K562 (cell line): ENCODE data around the gene ETNK2. TPM values are rescaled to one million over a fixed set of nuclear protein-coding genes. Genes with fewer than 3 reads are reported as not detected.

Source experiments
- ATAC-seq: fragments of 200-7000 bp; cut with Tn5 transposase; 3 replicates; pipeline ENCODE4 v1.9.1; 2020; ENCODE audit warnings: moderate library complexity
- BruUV-seq: library from RNA; stranded (reverse); fragments of 400-500 nt; replicated peaks from 2 replicates; lab custom pipeline; 2021; lab: Mats Ljungman, UMichigan
- CTCF ChIA-PET: fragments of 300-600 bp; formaldehyde crosslinking; extraction: SDS; loops from one replicate; lab custom pipeline; 2021; ENCODE audit warnings: low intra/inter-chr PET ratio; lab: Yijun Ruan, JAX
- POLR2A ChIA-PET: fragments of 300-600, 350-650 bp; sonication (Branson Sonifier 250); formaldehyde crosslinking; extraction: SDS; loops from one replicate; lab custom pipeline; 2021; ENCODE audit warnings: antibody characterized with exemption, inconsistent platforms; lab: Yijun Ruan, JAX
- DNase-seq, 4 experiments: peaks; one replicate each; pipeline versions ENCODE4 v3.0.0 to v3.0.0-alpha.2; 2011 to 2018; ENCODE audit warnings: low spot score in 3 of 4, mixed read lengths in 3 of 4; ENCODE audit errors: extremely low read depth in 1 of 4
- FAIRE-seq: peaks from 2 replicates; lab custom pipeline; 2011; peaks lifted over from hg19 to GRCh38; lab: Jason Lieb, UNC
- H2AFZ ChIP-seq: 2 replicates; pipeline ENCODE4 v1.6.0; 2011; ENCODE audit warnings: low read depth, low read length, control low read depth, inconsistent platforms
- H3K27ac ChIP-seq: fragments of 200-600 bp; 3 replicates; pipeline ENCODE4 v1.8.0; 2011; ENCODE audit warnings: low read depth, mild to moderate bottlenecking, control low read depth, inconsistent platforms, low read length, moderate library complexity, mixed read lengths; ENCODE audit errors: extremely low read depth
- H3K27me3 ChIP-seq, 2 experiments: fragments of 300-600 bp in 1 of 2; 2 replicates in 1 of 2; 3 replicates in 1 of 2; pipeline versions ENCODE4 v1.6.0 to v1.8.0; 2011; ENCODE audit warnings: inconsistent platforms in 2 of 2, low read length in 2 of 2, mild to moderate bottlenecking in 1 of 2, mixed read lengths in 1 of 2, moderate library complexity in 1 of 2; ENCODE audit not compliant: control insufficient read depth in 2 of 2, insufficient read depth in 2 of 2
- H3K36me3 ChIP-seq: fragments of 300-600 bp; 3 replicates; pipeline ENCODE4 v1.8.0; 2011; ENCODE audit warnings: mild to moderate bottlenecking, low read length, inconsistent platforms; ENCODE audit not compliant: control insufficient read depth, insufficient read depth
- H3K4me1 ChIP-seq, 2 experiments: fragments of 200-600 bp in 1 of 2; replicated peaks in 1 of 2; 2 replicates in 1 of 2; 3 replicates in 1 of 2; pipeline versions ENCODE4 v1.5.1 to v1.8.0; 2011; ENCODE audit warnings: inconsistent platforms in 2 of 2, low read length in 2 of 2, mild to moderate bottlenecking in 1 of 2, mixed read lengths in 1 of 2, moderate library complexity in 1 of 2; ENCODE audit not compliant: control insufficient read depth in 2 of 2, insufficient read depth in 2 of 2
- H3K4me2 ChIP-seq: 2 replicates; pipeline ENCODE4 v1.6.1; 2011; ENCODE audit warnings: low read length, control low read depth, inconsistent platforms, mixed read lengths; ENCODE audit not compliant: insufficient read depth
- H3K4me3 ChIP-seq: fragments of 200-600 bp; sonication (generic), shearing (Covaris generic); 2 replicates; pipeline ENCODE4 v1.5.1; 2016; ENCODE audit warnings: control low read depth, inconsistent platforms
- H3K79me2 ChIP-seq: fragments of 200-600 bp; 3 replicates; pipeline ENCODE4 v1.8.0; 2011; ENCODE audit warnings: low read length, inconsistent platforms; ENCODE audit not compliant: control insufficient read depth, insufficient read depth
- H3K9ac ChIP-seq, 2 experiments: 2 replicates each; pipeline versions ENCODE4 v1.6.0 to v1.6.1; 2011; ENCODE audit warnings: low read depth in 2 of 2, low read length in 2 of 2, control low read depth in 1 of 2, inconsistent platforms in 1 of 2, mild to moderate bottlenecking in 1 of 2, mixed read lengths in 1 of 2; ENCODE audit not compliant: insufficient read depth in 1 of 2
- H3K9me1 ChIP-seq: one replicate; pipeline ENCODE4 v1.6.0; 2011; ENCODE audit warnings: inconsistent platforms, mild to moderate bottlenecking, low read length, moderate library complexity; ENCODE audit not compliant: control insufficient read depth, insufficient read depth
- H3K9me3 ChIP-seq: replicated peaks from 2 replicates; pipeline ENCODE4 v1.5.1; 2011; ENCODE audit warnings: low read depth, low read length, inconsistent platforms; ENCODE audit not compliant: control insufficient read depth, insufficient read depth
- H4K20me1 ChIP-seq: replicated peaks from 2 replicates; pipeline ENCODE4 v1.6.1; 2011; ENCODE audit warnings: low read length, inconsistent platforms, mixed read lengths; ENCODE audit not compliant: control insufficient read depth, insufficient read depth
- ARID3A ChIP-seq: IDR thresholded peaks from 2 replicates; pipeline ENCODE4 v1.6.1; 2012; ENCODE audit warnings: low read depth, low read length, improper control_type of control experiment, borderline replicate concordance
- BCOR ChIP-seq: fragments of 450-650 bp; IDR thresholded peaks from 2 replicates; pipeline ENCODE4 v1.6.1; 2016
- CBX2 ChIP-seq: fragments of 200-600 bp; sonication (generic); IDR thresholded peaks from one replicate; pipeline ENCODE4 v1.6.1; 2012; ENCODE audit warnings: mild to moderate bottlenecking, low read length, inconsistent platforms; ENCODE audit not compliant: insufficient read depth, poor library complexity, severe bottlenecking
- EGR1 ChIP-seq: fragments of 450-650 bp; conservative IDR thresholded peaks from 2 replicates; pipeline ENCODE4 v1.6.1; 2017; ENCODE audit warnings: mild to moderate bottlenecking
- ELK1 ChIP-seq: sonication (generic); formaldehyde crosslinking; IDR thresholded peaks from 2 replicates; pipeline ENCODE4 v1.8.1; 2022; ENCODE audit warnings: missing genetic modification reagents
- MEF2A ChIP-seq: IDR thresholded peaks from 2 replicates; pipeline ENCODE4 v1.6.1; 2011; ENCODE audit warnings: low read depth, mild to moderate bottlenecking, low read length, moderate library complexity; ENCODE audit not compliant: control insufficient read depth
- NR2F6 ChIP-seq: fragments of 450-650 bp; formaldehyde crosslinking; IDR thresholded peaks from 2 replicates; pipeline ENCODE4 v1.4.0; 2020; ENCODE audit warnings: mild to moderate bottlenecking
- RBM25 ChIP-seq: fragments of 200-400 bp; formaldehyde crosslinking; IDR thresholded peaks from 2 replicates; pipeline ENCODE4 v1.6.1; 2018; ENCODE audit warnings: low read length, low read depth, moderate library complexity; ENCODE audit not compliant: severe bottlenecking
- SMARCA5 ChIP-seq: fragments of 450-650 bp; IDR thresholded peaks from 2 replicates; pipeline ENCODE4 v1.6.1; 2016
- TCF3 ChIP-seq: sonication (generic); formaldehyde crosslinking; IDR thresholded peaks from 2 replicates; pipeline ENCODE4 v1.4.0; 2020; ENCODE audit warnings: mild to moderate bottlenecking, missing genetic modification reagents
- TSC22D4 ChIP-seq: fragments of 450-650 bp; IDR thresholded peaks from 2 replicates; pipeline ENCODE4 v1.6.1; 2016; ENCODE audit warnings: missing genetic modification characterization, missing biosample characterization, control low read depth
- ZBTB26 ChIP-seq: fragments of 450-650 bp; formaldehyde crosslinking; IDR thresholded peaks from 2 replicates; pipeline ENCODE4 v1.4.0; 2022; ENCODE audit warnings: missing genetic modification characterization
- ZC3H11A ChIP-seq: IDR thresholded peaks from 2 replicates; pipeline ENCODE4 v1.6.1; 2012; ENCODE audit warnings: low read depth, low read length, improper control_type of control experiment
- ZFP36 ChIP-seq: fragments of 150-350 bp; IDR thresholded peaks from 2 replicates; pipeline ENCODE4 v1.6.1; 2018; ENCODE audit warnings: low read length, low read depth; ENCODE audit not compliant: partially characterized antibody
- ZNF274 ChIP-seq: IDR thresholded peaks from 2 replicates; pipeline ENCODE4 v1.6.1; 2011; ENCODE audit warnings: low read depth, mild to moderate bottlenecking, low read length, moderate library complexity, borderline replicate concordance
- ZNF695 ChIP-seq: fragments of 450-650 bp; formaldehyde crosslinking; IDR thresholded peaks from 2 replicates; pipeline ENCODE4 v1.4.0; 2020; ENCODE audit warnings: mild to moderate bottlenecking, moderate library complexity
- ZNF699 ChIP-seq: fragments of 250-450 bp; sonication (Bioruptor Pico); IDR thresholded peaks from 2 replicates; pipeline ENCODE4 v1.8.0; 2021; ENCODE audit warnings: mild to moderate bottlenecking, moderate library complexity; ENCODE audit not compliant: insufficient replicate concordance
- ZNF766 ChIP-seq: fragments of 200-800 bp; sonication (Bioruptor generic); conservative IDR thresholded peaks from 2 replicates; pipeline ENCODE4 v1.6.1; 2016; ENCODE audit warnings: missing genetic modification characterization, missing compliant biosample characterization
- WGBS: fragments of 100-300 bp; shearing (Covaris generic); methylation state at CpG from one replicate; pipeline ENCODE4 v1.1.6; 2016; ENCODE audit warnings: low coverage, mixed read lengths; ENCODE audit not compliant: insufficient coverage; ENCODE audit errors: missing lambda C conversion rate; 5-methylcytosine and 5-hydroxymethylcytosine counted together
- in situ Hi-C: fragments of 300-500 bp; cut with MboI; formaldehyde crosslinking; loops from 4 replicates; pipeline ENCODE4 v1.15.0; 2018; ENCODE audit warnings: inconsistent platforms, mixed read lengths
- intact Hi-C: fragments of 100-400 bp; cut with micrococcal nuclease; formaldehyde crosslinking; loops from 2 replicates; pipeline ENCODE4 v1.14.2; 2022
- polyA plus RNA-seq, 8 experiments: library from polyadenylated mRNA; depleted of rRNA in 4 of 8; stranded (reverse) in 5 of 8; unstranded in 3 of 8; fragments of >200 nt; fragmentation: Nextera tagmentation in 2 of 8; fragmentation: Illumina TruSeq in 1 of 8; extraction: Ambion mirVana in 2 of 8; extraction: Trizol in 1 of 8; gene quantifications; 2 replicates each; pipeline versions ENCODE4 v1.2.1 to v1.2.3, GENCODE V29; 2011 to 2014; ENCODE audit warnings: inconsistent platforms in 1 of 8, missing spikeins in 1 of 8
- total RNA-seq, 7 experiments: library from RNA; depleted of rRNA in 6 of 7; stranded (reverse); fragments of >200 nt in 6 of 7; fragmentation: Illumina TruSeq in 2 of 7; extraction: Trizol in 2 of 7; gene quantifications; 2 replicates each; pipeline versions ENCODE4 v1.2.1 to v1.2.3, GENCODE V29; 2011 to 2021; ENCODE audit warnings: low replicate concordance in 1 of 7

ETNK2 gene
- total and polyA plus RNA-seq, 9 of the 15 experiments (the other 6 are each of a cell fraction or from before 2014, with no cell fraction given), result 0.03 to 0.38 (median 0.13) TPM; not detected in 4

- POLR2A ChIA-PET, result interaction anchor here (1.4 kb wide), 1 partner anchor 56 kb away, joined by 6 read pairs; no protein-coding TSS in a partner anchor
- H3K36me3 ChIP-seq, result no peaks in the 10 kb centered on the region
- no TSS peak for BruUV-seq
- CTCF ChIA-PET, result no interaction called here
- peaks cover 29 to 73% of the 10 kb centered on the region in 2 experiments for H3K27me3 ChIP-seq
- no peak overlapping the region for H3K9ac ChIP-seq
- H3K4me3 ChIP-seq, result no peak overlapping the region
- H4K20me1 ChIP-seq, result 0 out of 2 replicates have a peak, but pooled peaks cover 4% of the 10 kb centered on the region
- no peak overlapping the region for H2AFZ ChIP-seq
- ATAC-seq, result no peak
- H3K79me2 ChIP-seq, result no peaks in the 10 kb centered on the region
- H3K9me1 ChIP-seq, result no peaks in the 10 kb centered on the region
- H3K27ac ChIP-seq, result no peak overlapping the region
- in situ Hi-C loops (no loop called here), intact Hi-C loops (no loop called here)
- no peak overlapping the region for H3K4me2 ChIP-seq
- H3K4me1 ChIP-seq, result peaks cover 0 to 4% of the 10 kb centered on the region in 2 experiments; a peak in 2 of 5 replicates
- no peak for FAIRE-seq
- DNase-seq, result no peak
- WGBS, result 0% methylated on average over 3 of the region's 3 CpGs
- no peaks in the 10 kb centered on the region; the same call in 1 of the 2 replicates for H3K9me3 ChIP-seq
- no peak for TF ChIP-seq CBX2
- TF ChIP-seq ARID3A, result no peak
- no peak for TF ChIP-seq ZC3H11A
- peak; percentile 64 for TF ChIP-seq RBM25
- no peak for TF ChIP-seq ELK1 (CRISPR knock-in tag)
- peak; percentile 71 for TF ChIP-seq BCOR
- no peak for TF ChIP-seq MEF2A
- TF ChIP-seq TCF3 (CRISPR knock-in tag), result no peak
- TF ChIP-seq ZBTB26 (CRISPR knock-in tag), result no peak
- no peak for TF ChIP-seq ZNF274
- peak; percentile 98 for TF ChIP-seq ZFP36
- TF ChIP-seq ZNF766 (CRISPR knock-in tag), result no peak
- no peak for TF ChIP-seq NR2F6 (CRISPR knock-in tag)
- TF ChIP-seq EGR1, result no peak
- peak; percentile 56; the same call in 1 of the 2 replicates for TF ChIP-seq SMARCA5
- TF ChIP-seq ZNF699 (CRISPR knock-in tag), result no peak
- no peak for TF ChIP-seq TSC22D4 (tag)
- no peak for TF ChIP-seq ZNF695 (CRISPR knock-in tag)
Measured at GRCh38 chr1:204192589-204193352, 40.9 kb upstream of the ETNK2 start.
